HepG2 (cell line): ENCODE data around the gene CALML6. TPM values are rescaled to one million over a fixed set of nuclear protein-coding genes. Genes with fewer than 3 reads are reported as not detected.

ENCODE experiments used
- CENPBD1 ChIP-seq: sonication (generic); formaldehyde crosslinking; IDR thresholded peaks from 2 replicates; pipeline ENCODE4 v1.8.0; 2022; ENCODE audit warnings: missing genetic modification reagents, low read depth, mild to moderate bottlenecking, borderline replicate concordance
- GATAD2A ChIP-seq: IDR thresholded peaks from 2 replicates; pipeline ENCODE4 v1.6.1; 2016
- LCORL ChIP-seq, 2 experiments: fragments of 450-650 bp in 1 of 2; sonication (generic) in 1 of 2; formaldehyde crosslinking in 1 of 2; IDR thresholded peaks; 2 replicates each; pipeline versions ENCODE4 v1.5.0 to v1.6.1; 2017 to 2020; ENCODE audit warnings: antibody characterized with exemption in 1 of 2, missing genetic modification reagents in 1 of 2
- MBNL3 ChIP-seq: fragments of 250-450 bp; sonication (Bioruptor Pico); conservative IDR thresholded peaks from 2 replicates; pipeline ENCODE4 v1.8.0; 2022; ENCODE audit warnings: mild to moderate bottlenecking, inconsistent platforms
- POLR2G ChIP-seq: fragments of 200-400 bp; formaldehyde crosslinking; IDR thresholded peaks from 2 replicates; pipeline ENCODE4 v1.6.1; 2018; ENCODE audit warnings: mild to moderate bottlenecking, low read depth, low read length, moderate library complexity
- TARDBP ChIP-seq: sonication (generic); formaldehyde crosslinking; IDR thresholded peaks from 2 replicates; pipeline ENCODE4 v1.8.0; 2022; ENCODE audit warnings: mild to moderate bottlenecking, missing genetic modification reagents
- WIZ ChIP-seq: sonication (generic); formaldehyde crosslinking; IDR thresholded peaks from 2 replicates; pipeline ENCODE4 v1.5.1; 2020; ENCODE audit warnings: mild to moderate bottlenecking, missing genetic modification reagents
- ZBTB42 ChIP-seq: sonication (generic); formaldehyde crosslinking; IDR thresholded peaks from 2 replicates; pipeline ENCODE4 v1.5.0; 2020; ENCODE audit warnings: mild to moderate bottlenecking, missing genetic modification reagents
- ZFAT ChIP-seq: sonication (generic); formaldehyde crosslinking; conservative IDR thresholded peaks from 2 replicates; pipeline ENCODE4 v1.8.1; 2023; ENCODE audit warnings: missing genetic modification reagents, inconsistent platforms
- ZFP1 ChIP-seq: IDR thresholded peaks from 2 replicates; pipeline ENCODE4 v1.6.1; 2016
- ZMYM4 ChIP-seq: sonication (generic); formaldehyde crosslinking; IDR thresholded peaks from 2 replicates; pipeline ENCODE4 v1.8.1; 2023; ENCODE audit warnings: mild to moderate bottlenecking, missing genetic modification reagents
- ZNF232 ChIP-seq: sonication (generic); formaldehyde crosslinking; IDR thresholded peaks from 2 replicates; pipeline ENCODE4 v1.4.0; 2020; ENCODE audit warnings: missing genetic modification reagents, borderline replicate concordance
- ZNF547 ChIP-seq: sonication (generic); formaldehyde crosslinking; IDR thresholded peaks from 2 replicates; pipeline ENCODE4 v1.5.1; 2020; ENCODE audit warnings: mild to moderate bottlenecking, missing genetic modification reagents
- ZNF746 ChIP-seq: sonication (generic); formaldehyde crosslinking; IDR thresholded peaks from 2 replicates; pipeline ENCODE4 v1.8.0; 2022; ENCODE audit warnings: mild to moderate bottlenecking, missing genetic modification reagents
- ZSCAN29 ChIP-seq: sonication (generic); formaldehyde crosslinking; conservative IDR thresholded peaks from 2 replicates; pipeline ENCODE4 v1.4.0; 2020; ENCODE audit warnings: mild to moderate bottlenecking, missing genetic modification reagents
- polyA plus RNA-seq, 8 experiments: library from polyadenylated mRNA; depleted of rRNA in 3 of 8; stranded (reverse) in 7 of 8; unstranded in 1 of 8; fragments of >200 nt; fragmentation: Illumina TruSeq in 4 of 8; extraction: Trizol in 4 of 8; gene quantifications; 2 replicates each; pipeline versions ENCODE4 v1.2.1 to v1.2.3, GENCODE V29; 2011 to 2016; ENCODE audit warnings: low read depth in 4 of 8, missing spikeins in 1 of 8, mixed read lengths in 1 of 8; ENCODE audit not compliant: insufficient read depth in 1 of 8
- total RNA-seq, 5 experiments: library from RNA; depleted of rRNA; stranded (reverse); fragments of >200 nt; fragmentation: Illumina TruSeq; extraction: Trizol; gene quantifications; 2 replicates each; pipeline ENCODE4 v1.2.3, GENCODE V29; 2016; ENCODE audit warnings: low read depth in 1 of 5
- TF ChIP-seq, protein P1 (sequence below): sonication (generic); formaldehyde crosslinking; IDR thresholded peaks from 2 replicates; pipeline ENCODE4 v1.5.0; 2020; ENCODE audit warnings: mild to moderate bottlenecking, missing genetic modification reagents, borderline replicate concordance
- TF ChIP-seq, protein P2 (sequence below), 2 experiments: sonication (generic) in 1 of 2; formaldehyde crosslinking in 1 of 2; IDR thresholded peaks; 2 replicates each; pipeline versions ENCODE4 v1.4.0 to v1.6.1; 2018 to 2020; ENCODE audit warnings: missing genetic modification reagents in 2 of 2, borderline replicate concordance in 1 of 2, low read depth in 1 of 2, mild to moderate bottlenecking in 1 of 2, missing biosample characterization in 1 of 2

Gene CALML6
- total and polyA plus RNA-seq, 2 of the 13 experiments (the other 11 are each of a cell fraction or from before 2014, with no cell fraction given) = 0.11 to 0.12 TPM

DNA sequence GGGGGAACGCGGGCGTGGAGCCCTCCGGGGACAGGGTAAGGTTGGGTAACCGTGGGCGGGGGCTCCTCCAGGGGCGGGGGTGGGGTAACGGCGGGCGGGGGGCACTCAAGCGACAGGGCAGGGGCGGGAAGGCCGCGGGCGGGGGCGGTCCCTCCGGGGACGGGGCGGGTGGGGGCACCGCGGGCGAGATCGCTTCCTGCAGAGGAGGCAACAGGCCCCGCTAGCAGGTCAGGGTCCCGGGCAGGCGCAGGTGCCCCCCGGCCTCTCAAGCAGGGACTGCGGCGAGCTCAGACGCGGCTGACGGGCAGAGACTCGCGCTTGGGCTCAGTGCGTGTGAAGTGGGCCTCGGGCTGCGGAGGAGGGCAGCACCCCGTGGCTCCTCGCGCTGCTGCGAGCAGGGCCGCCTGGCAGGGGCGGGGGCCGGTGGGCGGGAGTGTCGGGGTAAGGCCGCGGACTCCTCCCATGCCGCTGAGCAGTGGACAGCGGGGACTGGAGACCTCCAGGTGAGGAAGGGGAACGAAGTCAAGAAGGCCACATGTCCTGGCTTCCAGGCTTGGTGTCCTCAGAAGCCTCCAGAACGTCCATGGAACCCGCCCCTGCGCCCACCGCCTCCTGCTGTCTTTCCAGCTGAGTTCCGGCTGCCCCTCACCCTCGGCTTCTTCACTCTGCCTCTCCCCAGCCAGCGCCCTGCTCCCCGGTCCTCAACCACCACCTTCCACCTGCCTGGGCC, 23.5 kb upstream of the CALML6 start (continued):
- TF ChIP-seq, protein P1, sequence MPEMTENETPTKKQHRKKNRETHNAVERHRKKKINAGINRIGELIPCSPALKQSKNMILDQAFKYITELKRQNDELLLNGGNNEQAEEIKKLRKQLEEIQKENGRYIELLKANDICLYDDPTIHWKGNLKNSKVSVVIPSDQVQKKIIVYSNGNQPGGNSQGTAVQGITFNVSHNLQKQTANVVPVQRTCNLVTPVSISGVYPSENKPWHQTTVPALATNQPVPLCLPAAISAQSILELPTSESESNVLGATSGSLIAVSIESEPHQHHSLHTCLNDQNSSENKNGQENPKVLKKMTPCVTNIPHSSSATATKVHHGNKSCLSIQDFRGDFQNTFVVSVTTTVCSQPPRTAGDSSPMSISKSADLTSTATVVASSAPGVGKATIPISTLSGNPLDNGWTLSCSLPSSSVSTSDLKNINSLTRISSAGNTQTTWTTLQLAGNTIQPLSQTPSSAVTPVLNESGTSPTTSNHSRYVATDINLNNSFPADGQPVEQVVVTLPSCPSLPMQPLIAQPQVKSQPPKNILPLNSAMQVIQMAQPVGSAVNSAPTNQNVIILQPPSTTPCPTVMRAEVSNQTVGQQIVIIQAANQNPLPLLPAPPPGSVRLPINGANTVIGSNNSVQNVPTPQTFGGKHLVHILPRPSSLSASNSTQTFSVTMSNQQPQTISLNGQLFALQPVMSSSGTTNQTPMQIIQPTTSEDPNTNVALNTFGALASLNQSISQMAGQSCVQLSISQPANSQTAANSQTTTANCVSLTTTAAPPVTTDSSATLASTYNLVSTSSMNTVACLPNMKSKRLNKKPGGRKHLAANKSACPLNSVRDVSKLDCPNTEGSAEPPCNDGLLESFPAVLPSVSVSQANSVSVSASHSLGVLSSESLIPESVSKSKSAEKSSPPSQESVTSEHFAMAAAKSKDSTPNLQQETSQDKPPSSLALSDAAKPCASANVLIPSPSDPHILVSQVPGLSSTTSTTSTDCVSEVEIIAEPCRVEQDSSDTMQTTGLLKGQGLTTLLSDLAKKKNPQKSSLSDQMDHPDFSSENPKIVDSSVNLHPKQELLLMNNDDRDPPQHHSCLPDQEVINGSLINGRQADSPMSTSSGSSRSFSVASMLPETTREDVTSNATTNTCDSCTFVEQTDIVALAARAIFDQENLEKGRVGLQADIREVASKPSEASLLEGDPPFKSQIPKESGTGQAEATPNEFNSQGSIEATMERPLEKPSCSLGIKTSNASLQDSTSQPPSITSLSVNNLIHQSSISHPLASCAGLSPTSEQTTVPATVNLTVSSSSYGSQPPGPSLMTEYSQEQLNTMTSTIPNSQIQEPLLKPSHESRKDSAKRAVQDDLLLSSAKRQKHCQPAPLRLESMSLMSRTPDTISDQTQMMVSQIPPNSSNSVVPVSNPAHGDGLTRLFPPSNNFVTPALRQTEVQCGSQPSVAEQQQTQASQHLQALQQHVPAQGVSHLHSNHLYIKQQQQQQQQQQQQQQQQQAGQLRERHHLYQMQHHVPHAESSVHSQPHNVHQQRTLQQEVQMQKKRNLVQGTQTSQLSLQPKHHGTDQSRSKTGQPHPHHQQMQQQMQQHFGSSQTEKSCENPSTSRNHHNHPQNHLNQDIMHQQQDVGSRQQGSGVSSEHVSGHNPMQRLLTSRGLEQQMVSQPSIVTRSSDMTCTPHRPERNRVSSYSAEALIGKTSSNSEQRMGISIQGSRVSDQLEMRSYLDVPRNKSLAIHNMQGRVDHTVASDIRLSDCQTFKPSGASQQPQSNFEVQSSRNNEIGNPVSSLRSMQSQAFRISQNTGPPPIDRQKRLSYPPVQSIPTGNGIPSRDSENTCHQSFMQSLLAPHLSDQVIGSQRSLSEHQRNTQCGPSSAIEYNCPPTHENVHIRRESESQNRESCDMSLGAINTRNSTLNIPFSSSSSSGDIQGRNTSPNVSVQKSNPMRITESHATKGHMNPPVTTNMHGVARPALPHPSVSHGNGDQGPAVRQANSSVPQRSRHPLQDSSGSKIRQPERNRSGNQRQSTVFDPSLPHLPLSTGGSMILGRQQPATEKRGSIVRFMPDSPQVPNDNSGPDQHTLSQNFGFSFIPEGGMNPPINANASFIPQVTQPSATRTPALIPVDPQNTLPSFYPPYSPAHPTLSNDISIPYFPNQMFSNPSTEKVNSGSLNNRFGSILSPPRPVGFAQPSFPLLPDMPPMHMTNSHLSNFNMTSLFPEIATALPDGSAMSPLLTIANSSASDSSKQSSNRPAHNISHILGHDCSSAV (CRISPR knock-in tag) = no peak
- TF ChIP-seq ZSCAN29 (CRISPR knock-in tag) = no peak
- TF ChIP-seq ZFAT (CRISPR knock-in tag) = no peak
- no peak for TF ChIP-seq LCORL (IDR thresholded peaks at IDR 0.05)
- no peak; the same call in 1 of the 2 replicates for TF ChIP-seq LCORL (CRISPR knock-in tag; IDR thresholded peaks at IDR 0.05)
- peak; percentile 34; the same call in 1 of the 2 replicates for TF ChIP-seq ZBTB42 (CRISPR knock-in tag)
- TF ChIP-seq ZFP1 (CRISPR knock-in tag) = no peak
- no peak for TF ChIP-seq ZMYM4 (CRISPR knock-in tag)
- no peak for TF ChIP-seq ZNF232 (CRISPR knock-in tag)
- no peak for TF ChIP-seq ZNF547 (CRISPR knock-in tag)
- TF ChIP-seq GATAD2A (CRISPR knock-in tag) = no peak
- no peak; the same call in 1 of the 2 replicates for TF ChIP-seq CENPBD1
- TF ChIP-seq, protein P2, sequence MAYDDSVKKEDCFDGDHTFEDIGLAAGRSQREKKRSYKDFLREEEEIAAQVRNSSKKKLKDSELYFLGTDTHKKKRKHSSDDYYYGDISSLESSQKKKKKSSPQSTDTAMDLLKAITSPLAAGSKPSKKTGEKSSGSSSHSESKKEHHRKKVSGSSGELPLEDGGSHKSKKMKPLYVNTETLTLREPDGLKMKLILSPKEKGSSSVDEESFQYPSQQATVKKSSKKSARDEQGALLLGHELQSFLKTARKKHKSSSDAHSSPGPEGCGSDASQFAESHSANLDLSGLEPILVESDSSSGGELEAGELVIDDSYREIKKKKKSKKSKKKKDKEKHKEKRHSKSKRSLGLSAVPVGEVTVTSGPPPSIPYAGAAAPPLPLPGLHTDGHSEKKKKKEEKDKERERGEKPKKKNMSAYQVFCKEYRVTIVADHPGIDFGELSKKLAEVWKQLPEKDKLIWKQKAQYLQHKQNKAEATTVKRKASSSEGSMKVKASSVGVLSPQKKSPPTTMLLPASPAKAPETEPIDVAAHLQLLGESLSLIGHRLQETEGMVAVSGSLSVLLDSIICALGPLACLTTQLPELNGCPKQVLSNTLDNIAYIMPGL (CRISPR knock-in tag; IDR thresholded peaks at IDR 0.05; ENCODE audit: borderline replicate concordance in 1 of 2, low read depth in 1 of 2) = no peak
- no peak for TF ChIP-seq WIZ (CRISPR knock-in tag)
- peak; percentile 74 for TF ChIP-seq POLR2G
- TF ChIP-seq ZNF746 = no peak; the same call in 1 of the 2 replicates
- TF ChIP-seq TARDBP (CRISPR knock-in tag) = no peak
- no peak for TF ChIP-seq MBNL3 (CRISPR knock-in tag)
